Measurements from ENCODE around the gene CORIN.

The CORIN gene, protein sequence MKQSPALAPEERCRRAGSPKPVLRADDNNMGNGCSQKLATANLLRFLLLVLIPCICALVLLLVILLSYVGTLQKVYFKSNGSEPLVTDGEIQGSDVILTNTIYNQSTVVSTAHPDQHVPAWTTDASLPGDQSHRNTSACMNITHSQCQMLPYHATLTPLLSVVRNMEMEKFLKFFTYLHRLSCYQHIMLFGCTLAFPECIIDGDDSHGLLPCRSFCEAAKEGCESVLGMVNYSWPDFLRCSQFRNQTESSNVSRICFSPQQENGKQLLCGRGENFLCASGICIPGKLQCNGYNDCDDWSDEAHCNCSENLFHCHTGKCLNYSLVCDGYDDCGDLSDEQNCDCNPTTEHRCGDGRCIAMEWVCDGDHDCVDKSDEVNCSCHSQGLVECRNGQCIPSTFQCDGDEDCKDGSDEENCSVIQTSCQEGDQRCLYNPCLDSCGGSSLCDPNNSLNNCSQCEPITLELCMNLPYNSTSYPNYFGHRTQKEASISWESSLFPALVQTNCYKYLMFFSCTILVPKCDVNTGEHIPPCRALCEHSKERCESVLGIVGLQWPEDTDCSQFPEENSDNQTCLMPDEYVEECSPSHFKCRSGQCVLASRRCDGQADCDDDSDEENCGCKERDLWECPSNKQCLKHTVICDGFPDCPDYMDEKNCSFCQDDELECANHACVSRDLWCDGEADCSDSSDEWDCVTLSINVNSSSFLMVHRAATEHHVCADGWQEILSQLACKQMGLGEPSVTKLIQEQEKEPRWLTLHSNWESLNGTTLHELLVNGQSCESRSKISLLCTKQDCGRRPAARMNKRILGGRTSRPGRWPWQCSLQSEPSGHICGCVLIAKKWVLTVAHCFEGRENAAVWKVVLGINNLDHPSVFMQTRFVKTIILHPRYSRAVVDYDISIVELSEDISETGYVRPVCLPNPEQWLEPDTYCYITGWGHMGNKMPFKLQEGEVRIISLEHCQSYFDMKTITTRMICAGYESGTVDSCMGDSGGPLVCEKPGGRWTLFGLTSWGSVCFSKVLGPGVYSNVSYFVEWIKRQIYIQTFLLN

DNA sequence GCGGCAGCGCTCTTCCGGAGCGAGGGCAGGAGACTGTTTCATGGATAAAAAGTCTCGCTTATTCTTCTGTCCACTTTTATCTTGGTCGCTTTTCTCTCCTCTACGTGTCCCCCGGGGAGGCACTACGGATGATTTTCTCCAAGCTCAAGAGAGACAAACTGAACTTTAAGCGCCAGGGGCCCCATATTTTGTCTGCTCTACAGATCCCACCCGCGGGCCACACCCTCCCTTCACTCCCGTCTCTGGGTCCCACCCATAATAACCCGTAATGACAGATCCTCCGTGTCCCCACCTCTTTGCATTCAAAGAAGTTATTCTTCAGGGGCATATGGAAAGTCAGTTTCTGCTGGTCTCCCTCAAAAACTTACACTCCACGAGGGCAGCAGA lies at the start of gene CORIN:
Gene CORIN, minus strand, starts transcription at position 160 of the 387 bp plus-strand sequence. Its CDS starts 118 bp downstream, at position 42.
- DNase-seq: no peak

DNA sequence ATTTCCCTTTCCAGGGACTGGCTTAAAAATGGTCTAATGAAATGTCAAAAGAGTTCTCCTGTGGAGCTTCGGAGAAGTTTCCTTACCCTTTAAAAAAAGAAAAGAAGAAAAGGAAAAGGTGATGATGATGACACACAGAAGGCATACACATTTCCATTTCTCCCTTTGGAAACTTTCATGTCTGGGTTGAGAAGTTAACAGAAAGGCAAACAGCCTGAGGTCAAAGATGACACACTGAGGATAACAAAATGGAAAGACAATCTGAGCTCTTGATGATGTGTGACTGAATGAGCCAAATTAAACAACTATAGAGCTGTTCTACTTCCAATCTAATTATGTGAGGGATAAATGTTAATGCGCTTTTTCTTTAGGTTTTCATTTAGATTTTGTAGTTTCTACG lies 44.4 kb upstream of the CORIN start:
- no peak for DNase-seq

DNA sequence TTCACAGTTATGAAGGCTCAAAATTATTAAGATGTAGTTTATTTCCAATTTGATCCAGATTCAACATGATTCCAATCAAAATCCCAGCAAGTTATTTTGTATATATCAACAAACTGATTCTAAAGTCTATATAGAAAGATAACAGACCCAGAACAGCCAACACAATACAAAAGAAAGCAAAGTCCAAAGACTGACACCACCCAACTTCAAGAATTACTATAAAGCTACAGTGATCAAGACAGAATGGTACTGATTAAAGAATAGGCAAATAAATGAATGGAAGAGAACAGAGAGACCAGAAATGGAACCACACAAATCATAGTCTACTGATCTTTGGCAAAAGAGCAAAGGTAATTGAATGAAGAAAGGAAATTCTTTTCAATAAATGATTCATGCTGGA lies 41.6 kb upstream of the CORIN start:
- DNase-seq: no peak

DNA sequence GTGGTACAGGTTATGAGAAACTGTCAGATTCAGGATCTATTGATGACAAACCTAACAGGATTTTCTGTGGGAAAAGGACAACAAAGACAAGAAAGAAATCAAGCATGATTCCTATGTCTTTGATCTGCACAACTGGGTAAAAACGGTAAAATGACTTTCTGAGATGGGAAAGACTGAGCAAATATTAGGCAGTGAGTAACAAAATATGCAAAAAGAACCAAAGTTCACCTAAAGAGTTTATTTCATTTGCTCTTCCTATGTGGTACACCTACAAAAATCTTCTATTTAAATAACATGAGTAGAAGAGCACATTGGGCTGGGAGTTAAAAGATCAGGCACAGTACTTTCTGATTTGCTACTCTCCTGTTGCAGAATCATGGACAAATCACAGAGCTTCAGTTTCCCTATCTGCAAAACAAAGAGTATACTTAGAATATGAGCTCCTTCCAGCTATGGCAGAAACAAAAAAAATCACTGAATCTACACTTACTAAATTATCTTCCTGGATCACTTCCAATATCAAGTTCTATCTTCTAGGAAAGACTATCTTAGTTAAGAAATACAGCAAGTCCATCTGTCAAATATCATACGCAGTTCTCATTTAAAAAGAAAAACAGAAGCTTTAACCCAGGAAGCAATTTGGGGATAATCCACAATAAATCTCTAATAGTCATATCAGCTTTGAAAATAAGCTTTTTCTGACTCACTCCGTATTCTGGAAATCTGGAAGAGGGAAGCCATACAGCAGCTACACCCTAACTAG lies 39.1 kb upstream of the CORIN start:
- no peak for DNase-seq

DNA sequence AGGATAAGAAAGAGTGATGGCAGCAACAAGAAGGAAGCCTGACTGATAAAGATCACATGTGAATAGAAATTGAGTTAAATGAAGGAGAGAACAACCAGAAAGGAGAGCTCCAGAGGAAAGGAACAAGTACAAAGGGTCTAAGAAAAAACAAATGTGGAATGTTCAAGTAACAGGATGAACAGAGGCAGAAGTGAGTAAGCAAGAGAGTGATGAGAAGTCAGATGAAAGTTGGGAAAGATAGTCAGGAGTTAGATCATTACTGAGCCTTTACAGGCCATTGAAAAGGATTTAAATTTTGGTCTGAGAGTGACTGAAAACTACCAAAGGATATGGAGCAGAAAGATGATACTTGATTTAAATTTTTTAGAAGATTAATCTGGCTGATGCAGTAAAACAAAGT lies 38.4 kb upstream of the CORIN start:
- DNase-seq: no peak

DNA sequence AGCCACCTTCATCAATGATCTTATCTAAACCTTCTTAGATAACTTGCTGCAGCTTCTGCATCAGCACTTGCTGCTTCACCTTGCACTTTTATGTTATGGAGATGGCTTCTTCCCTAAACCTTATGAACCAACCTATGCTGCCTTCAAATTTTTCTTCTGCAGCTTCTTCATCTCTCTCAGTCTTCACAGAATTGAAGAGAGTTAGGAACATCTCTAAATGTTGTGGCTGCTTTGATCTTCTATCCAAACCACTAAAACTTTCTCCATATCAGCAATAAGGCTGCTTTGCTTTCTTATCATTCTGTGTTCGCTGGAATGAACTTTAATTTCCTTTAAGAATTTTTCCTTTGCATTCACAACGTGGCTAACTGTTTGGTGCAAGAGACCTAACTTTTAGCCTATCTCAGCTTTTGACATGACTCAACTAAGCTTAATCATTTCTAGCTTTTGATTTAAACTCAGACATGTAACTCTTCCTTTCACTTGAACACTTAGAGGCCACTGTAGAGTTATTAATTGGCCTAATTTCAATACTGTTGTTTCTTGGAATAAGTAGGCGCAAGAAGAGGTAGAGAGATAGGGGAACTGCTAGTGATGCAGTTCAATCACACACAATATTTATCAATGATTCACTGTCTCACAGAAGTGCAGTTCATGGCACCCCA lies 36.1 kb upstream of the CORIN start:
- DNase-seq: no peak

DNA sequence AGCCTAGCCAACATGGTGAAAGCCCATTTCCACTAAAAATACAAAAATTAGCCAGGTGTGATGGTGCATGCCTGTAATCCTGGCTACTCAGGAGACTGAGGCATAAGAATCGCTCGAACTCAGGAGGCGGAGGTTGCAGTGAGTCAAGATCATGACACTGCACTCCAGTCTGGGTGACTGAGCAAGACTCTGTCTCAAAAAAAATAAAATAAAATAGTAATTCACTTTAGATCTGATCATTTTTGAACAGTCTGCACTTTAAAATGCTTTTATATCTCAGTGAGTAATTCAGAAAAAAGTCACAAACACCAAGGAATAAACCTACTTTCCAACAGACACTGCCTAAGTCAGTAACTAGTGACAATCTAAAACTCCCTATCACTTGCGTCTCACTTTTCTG lies 25.6 kb upstream of the CORIN start:
- DNase-seq: no peak

DNA sequence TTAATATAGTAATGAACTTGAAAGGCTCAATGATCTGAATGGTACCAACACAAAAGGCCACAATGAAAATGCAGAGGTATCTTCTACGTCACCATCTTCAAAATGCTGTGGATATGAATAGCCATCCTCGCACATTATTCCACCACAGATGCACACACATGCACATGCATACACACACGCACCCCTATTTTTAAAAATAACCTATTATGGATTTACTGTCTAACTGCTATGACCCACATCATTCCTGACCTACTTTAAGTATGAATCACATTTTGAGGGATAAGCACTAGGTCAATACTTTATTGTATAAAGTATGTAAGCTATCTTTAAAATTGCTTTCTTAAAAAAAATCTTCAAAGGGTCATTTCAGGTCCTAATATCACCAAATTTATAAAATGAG lies 24.4 kb upstream of the CORIN start:
- DNase-seq: no peak

DNA sequence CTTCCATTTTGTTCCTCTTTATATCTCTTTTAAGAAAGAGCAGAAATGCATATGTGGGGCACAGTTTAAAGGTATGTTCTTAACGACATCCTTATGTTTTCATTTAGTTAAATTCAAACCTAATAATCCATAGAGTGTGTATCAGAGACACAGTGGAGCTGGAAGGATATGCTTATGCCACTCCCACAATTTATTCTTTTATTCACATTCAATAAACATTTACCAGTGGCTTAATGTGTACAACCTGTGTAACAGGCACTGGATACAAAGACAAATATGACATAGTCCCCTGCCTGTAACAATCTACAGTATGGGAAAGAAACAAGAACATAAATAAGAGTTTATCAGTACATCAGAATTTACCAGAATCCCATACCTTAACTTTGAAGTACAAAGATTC lies 22.4 kb upstream of the CORIN start:
- DNase-seq: no peak

DNA sequence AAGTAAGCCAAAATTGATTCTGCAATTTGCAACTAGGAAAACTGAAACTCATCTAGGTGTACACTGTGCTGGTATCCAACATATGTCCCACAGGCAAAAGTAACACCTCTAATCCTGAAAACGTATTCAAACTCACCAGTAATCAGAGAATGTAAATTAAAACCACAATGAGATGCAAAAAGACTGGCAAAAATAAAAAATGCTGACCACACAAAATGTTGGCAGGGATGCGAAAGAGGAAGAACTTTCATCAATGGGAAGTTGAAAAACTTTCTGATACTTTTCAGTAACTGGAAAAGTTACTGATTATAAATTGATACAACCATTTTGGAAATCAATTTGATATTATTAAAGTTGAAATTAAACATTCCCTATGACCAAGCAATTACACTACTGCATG lies 20.1 kb upstream of the CORIN start:
- no peak for DNase-seq

DNA sequence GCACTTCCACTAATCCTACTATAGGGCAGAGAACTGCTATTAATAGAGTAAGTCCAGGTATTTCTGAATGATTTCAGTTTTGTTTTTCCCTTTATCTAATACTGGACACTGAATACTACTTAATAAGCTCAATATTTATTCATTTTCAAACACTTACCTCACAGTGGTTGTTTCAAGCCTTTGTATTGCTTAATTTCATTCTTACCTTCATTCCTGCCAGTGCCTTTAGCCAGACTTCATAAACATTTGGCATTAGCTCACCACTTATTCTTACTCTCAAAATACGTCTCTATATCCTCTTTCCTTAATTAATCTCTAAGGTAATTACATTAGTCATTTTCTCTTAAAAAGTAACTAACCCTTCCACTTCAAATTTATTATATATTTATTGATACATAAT lies 18.8 kb upstream of the CORIN start:
- no peak for DNase-seq

DNA sequence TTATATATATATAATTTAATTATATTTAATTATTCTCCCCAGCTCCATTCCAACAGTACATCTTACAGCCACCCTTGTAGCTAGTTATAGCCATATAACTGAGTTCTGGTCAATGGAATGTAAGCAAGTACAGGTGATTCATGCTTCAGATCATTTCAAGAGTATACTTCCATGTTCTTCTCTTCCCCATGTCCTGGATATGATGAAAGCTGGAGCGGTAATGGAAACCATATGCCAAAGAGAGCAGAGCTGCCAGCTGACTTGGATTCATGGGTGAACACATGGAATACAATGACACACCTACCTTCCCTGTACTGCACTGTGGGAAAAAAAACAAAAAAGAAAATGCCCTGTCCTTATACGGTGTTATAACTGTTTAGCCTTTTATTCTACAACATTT lies 17.5 kb upstream of the CORIN start:
- no peak for DNase-seq

DNA sequence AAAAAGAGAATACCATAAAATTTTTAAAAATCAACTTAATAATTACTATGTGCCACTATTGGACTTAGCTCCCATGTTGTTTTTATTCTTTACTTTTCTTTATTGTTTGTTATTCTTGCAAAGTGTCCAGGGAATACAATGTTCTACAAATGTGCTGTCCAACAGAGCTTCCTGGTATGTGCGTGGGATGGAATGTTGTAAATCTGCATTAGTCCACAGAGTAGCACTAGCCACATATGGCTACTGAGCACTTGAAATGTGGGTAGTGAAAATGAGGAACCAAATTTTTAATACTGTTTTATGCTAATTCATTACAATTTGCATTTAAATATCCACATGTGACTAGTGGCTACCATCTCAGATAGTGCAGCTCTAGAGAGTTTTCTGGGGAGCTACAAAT lies 14.3 kb upstream of the CORIN start:
- no peak for DNase-seq

DNA sequence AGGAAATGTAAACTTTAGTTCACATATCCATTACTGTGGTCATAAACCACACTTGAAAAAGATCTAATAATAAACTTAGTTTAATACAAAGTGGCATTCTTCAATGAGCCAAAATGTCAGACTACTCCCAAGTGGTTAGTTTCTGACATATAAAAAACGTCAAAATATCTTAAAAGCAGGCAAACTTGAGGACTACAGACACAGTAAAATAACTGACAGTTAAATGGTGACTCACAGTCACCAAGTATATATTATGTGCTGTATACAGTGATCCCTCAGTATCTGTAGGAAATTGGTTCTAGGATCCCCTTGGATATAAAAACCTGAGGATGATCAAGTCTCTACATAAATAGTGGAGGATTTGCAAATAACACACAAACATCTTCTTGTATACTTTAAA lies 11.6 kb upstream of the CORIN start:
- no peak for DNase-seq

DNA sequence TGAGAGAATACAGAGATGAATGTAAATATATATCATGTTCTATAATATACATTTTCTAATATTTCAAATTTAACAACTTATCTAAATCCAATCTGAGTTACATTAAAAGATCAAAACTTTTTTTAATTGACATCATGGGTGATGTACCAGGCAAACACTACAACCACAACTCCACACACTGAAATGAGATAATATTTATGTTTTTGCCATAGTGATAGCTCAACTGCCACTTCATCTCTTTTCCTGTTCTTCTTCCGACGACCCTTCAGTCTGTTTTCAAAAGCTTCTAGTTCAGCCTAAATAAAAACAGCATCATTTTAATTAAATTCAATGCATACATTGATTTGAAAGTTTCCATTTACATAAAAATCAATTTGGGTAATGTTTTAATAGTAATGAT lies 10.2 kb upstream of the CORIN start:
- DNase-seq: no peak

DNA sequence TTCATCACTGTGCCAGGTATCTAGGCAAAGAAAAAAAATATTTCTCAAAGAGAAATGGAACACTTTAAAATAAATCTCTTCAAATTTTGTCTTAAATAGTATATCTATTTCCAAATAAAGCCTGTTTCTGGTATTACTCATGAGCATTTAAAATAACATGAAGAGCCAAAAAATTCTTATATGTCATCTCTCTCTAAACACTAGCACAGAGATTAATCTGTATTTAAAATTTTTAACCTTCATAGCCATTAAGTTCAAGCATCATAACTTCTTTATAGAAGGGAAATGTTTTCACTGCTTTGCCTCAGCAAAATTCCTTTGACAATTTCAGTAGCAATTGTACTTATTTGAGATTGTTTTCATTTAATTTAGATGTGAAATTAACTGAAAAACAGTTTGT lies 5.1 kb upstream of the CORIN start:
- no peak for DNase-seq

DNA sequence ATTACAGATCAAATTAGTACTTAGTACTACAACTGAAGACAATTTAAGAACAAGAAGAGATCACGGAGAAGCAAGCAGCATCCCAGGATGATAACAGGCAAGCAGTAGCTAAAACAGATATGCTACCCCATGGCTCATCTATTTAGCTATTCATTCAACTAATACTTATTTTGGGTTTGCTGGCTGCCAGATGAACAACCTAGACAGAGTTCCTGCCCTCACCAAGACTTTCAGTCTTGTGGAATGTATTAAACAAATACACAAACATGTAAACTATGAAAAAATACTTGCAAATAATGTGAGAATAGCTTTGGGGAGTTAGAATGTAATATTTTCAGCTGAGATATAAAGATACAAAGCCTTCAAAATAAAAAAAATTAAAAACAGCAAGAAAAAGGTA lies 2.4 kb upstream of the CORIN start:
- DNase-seq: no peak

DNA sequence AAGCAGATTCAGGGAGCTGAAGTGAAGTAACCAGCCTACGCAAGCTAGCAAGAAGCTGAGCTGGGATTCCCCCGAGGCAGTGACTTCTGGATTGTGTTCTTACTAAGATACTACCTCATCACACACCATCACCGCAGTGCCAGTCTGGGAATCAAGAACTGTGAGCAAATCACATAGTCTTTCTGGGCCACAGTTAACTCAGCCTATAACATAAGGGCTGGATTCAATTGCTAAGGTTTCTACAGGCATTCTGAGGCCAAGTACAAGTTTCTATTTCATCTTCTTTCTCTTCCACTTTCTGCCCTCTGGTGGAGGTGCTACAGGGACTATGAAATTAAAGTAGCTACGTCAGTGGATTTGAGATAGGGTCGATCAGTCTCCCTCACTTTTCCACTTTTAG lies 1.4 kb upstream of the CORIN start:
- peak; percentile 26 for DNase-seq

DNA sequence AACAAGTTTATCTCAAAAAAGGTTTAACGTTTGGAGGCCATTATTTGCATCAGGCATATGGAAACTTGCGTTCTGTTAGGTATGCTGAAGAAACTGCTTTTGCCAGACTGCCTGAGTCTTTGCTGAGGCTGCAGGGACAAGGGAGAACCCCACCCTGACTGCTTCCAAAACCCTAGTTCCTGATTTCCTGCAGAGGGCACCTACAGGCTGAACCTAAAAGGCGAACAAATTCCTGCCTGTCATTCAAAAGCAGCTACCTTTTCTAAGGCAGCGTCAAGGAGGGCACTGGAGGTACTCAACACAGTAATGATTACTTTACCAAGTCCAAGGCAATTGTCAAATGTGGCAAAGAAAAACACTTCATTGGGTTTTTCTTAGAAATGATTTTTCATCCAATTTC lies 578 bp upstream of the CORIN start:
- DNase-seq: no peak

DNA sequence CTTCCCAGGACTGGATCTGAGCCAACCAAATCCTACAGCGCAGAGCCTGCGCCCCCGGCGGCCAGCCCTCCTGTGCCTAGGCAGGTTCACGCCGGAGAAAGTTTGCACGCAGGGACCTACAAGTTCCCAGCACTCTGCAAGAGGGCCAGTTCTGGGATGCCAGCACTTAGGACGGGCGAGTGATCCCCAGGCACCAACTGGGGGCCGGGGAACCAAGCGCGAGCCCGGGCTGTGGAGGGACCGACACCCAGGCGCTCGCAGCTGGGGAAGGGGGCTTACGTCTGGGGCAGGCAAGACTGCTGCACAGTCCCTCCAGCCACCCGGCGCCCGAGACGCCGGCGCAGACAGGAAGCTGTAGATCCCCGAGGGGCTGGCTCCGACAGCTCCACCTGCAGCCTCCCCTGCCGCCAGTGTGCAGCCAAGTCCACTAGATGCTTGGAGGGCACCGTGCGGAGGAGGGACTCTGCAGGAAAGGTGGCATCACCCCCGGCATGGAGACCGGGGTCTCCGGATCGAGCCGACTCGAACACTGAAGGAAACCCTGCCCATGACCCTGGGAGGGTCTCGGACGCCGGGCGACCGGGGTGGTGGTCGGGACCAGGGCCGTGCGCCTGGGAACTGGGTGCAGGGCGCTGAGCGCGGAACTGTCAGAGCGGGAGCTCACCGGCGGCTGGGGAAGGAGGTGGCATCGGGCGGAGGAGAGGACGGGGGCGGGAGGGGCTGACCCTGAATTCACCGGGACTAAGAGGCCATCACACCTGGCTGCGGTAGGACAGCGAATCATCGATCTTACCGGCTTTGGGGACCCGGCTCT lies 566 bp downstream of the CORIN start:
- DNase-seq: no peak

DNA sequence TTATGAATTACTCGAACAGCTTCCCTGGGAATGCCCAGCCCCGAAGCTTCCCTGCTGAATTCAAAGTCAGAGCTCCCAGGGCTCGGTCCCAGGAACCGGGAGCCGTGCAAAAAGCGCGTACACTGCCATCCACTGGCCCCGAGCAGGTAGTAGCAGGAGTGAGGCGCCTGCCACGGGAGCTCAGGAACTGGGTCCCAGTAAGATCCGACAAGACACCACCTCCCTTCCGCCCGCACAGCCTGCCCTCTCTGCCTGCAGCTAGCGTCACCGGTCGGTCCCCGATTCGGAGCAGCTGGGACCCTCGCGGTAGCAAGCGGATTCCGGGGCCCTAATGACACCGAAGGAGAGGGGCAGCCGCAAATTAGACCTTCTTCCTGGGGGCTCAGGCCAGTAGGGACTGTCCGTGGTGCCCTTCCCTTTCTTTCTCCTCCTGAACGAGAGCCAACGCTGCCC lies 1.2 kb downstream of the CORIN start:
- peak; percentile 67 for DNase-seq

DNA sequence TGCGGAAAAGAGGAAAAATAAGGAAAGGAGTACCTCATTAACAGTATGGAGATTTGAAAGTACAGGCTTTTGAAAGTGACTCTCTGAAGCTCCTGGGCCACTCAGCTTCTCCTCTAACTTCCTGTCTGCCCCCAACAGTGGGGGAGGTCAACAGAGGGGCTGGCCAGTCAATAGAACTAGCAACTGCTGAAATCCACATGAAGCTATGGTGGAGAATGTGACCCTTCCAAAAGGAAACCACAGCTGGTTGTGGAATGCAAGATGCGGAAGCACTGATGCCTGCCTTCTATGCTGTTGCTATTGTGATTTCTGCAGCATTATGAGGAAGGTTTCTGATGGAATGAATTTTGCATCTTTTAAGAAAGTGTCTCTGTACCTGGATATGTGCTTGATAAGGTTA lies 2.4 kb downstream of the CORIN start:
- no peak for DNase-seq

Measured in hematopoietic multipotent progenitor cell treated with erythropoietin and hydrocortisone succinate and interleukin-3 and kit ligand, for 8 days (in vitro differentiated cells).